Measurements from ENCODE around the gene ANO7.

ANO7 gene

GRCh38 chr2:241153616-241154015, 34.9 kb upstream of the ANO7 start:
- TF ChIP-seq EZH2 (IDR thresholded peaks at IDR 0.05): no peak
- no peak for TF ChIP-seq POLR2AphosphoS5 (IDR thresholded peaks at IDR 0.05; ENCODE audit: borderline replicate concordance, low read depth, low read length)
- TF ChIP-seq FOXP2 (optimal IDR thresholded peaks at IDR 0.05; ENCODE audit: control extremely low read depth, extremely low read length, insufficient read depth): no peak

GRCh38 chr2:241154915-241155314, 33.6 kb upstream of the ANO7 start:
- no peak for TF ChIP-seq POLR2AphosphoS5 (IDR thresholded peaks at IDR 0.05; ENCODE audit: borderline replicate concordance, low read depth, low read length)
- no peak for TF ChIP-seq EZH2 (IDR thresholded peaks at IDR 0.05)
- no peak for TF ChIP-seq FOXP2 (optimal IDR thresholded peaks at IDR 0.05; ENCODE audit: control extremely low read depth, extremely low read length, insufficient read depth)
- DNase-seq (ENCODE audit: low read depth, low spot score): no peak
- Histone ChIP-seq H3K36me3 (ENCODE audit: insufficient read depth, low read length) (peaks cover 6% of the 10 kb centered on the region; the same call in 1 of the 2 replicates), H3K9ac (ENCODE audit: insufficient read length) (no peak overlapping the region), H3K9me3 (ENCODE audit: low read depth, low read length) (no peaks in the 10 kb centered on the region), H3K27ac (no peak overlapping the region), H3K4me3 (no peak overlapping the region)

More at GRCh38 chr2:241153616-241154015, 34.9 kb upstream of the ANO7 start:
- Histone ChIP-seq H3K9me3 (ENCODE audit: low read depth, low read length) (no peaks in the 10 kb centered on the region), H3K4me3 (no peak overlapping the region), H3K27ac (no peak overlapping the region), H3K36me3 (ENCODE audit: insufficient read depth, low read length) (peaks cover 5% of the 10 kb centered on the region; the same call in 1 of the 2 replicates), H3K9ac (ENCODE audit: insufficient read length) (no peak overlapping the region)
- DNase-seq (ENCODE audit: low read depth, low spot score): no peak

GRCh38 chr2:241155936-241156335, 32.5 kb upstream of the ANO7 start:
- no peak overlapping the region for H3K27ac ChIP-seq
- TF ChIP-seq FOXP2 (optimal IDR thresholded peaks at IDR 0.05; ENCODE audit: control extremely low read depth, extremely low read length, insufficient read depth) (no peak), EZH2 (IDR thresholded peaks at IDR 0.05) (no peak), POLR2AphosphoS5 (IDR thresholded peaks at IDR 0.05; ENCODE audit: borderline replicate concordance, low read depth, low read length) (no peak)
- no peaks in the 10 kb centered on the region for H3K9me3 ChIP-seq (ENCODE audit: low read depth, low read length)
- peaks cover 10% of the 10 kb centered on the region; the same call in 1 of the 2 replicates for H3K36me3 ChIP-seq (ENCODE audit: insufficient read depth, low read length)
- no peak overlapping the region for H3K4me3 ChIP-seq
- DNase-seq (ENCODE audit: low read depth, low spot score): no peak
- no peak overlapping the region for H3K9ac ChIP-seq (ENCODE audit: insufficient read length)

GRCh38 chr2:241156971-241157441, 31.5 kb upstream of the ANO7 start:
- Histone ChIP-seq H3K36me3 (ENCODE audit: insufficient read depth, low read length) (peaks cover 10% of the 10 kb centered on the region; the same call in 1 of the 2 replicates), H3K4me3 (no peak overlapping the region), H3K9ac (ENCODE audit: insufficient read length) (no peak overlapping the region), H3K27ac (no peak overlapping the region), H3K9me3 (ENCODE audit: low read depth, low read length) (no peaks in the 10 kb centered on the region)
- no peak for DNase-seq (ENCODE audit: low read depth, low spot score)
- no peak for TF ChIP-seq POLR2AphosphoS5 (IDR thresholded peaks at IDR 0.05; ENCODE audit: borderline replicate concordance, low read depth, low read length)

- Histone ChIP-seq H3K9ac (ENCODE audit: insufficient read length) (no peak overlapping the region), H3K27ac (no peak overlapping the region), H3K4me3 (no peak overlapping the region), H3K9me3 (ENCODE audit: low read depth, low read length) (no peaks in the 10 kb centered on the region), H3K36me3 (ENCODE audit: insufficient read depth, low read length) (peaks cover 10% of the 10 kb centered on the region; the same call in 1 of the 2 replicates)
- no peak for DNase-seq (ENCODE audit: low read depth, low spot score)
- TF ChIP-seq EZH2 (IDR thresholded peaks at IDR 0.05) (no peak), POLR2AphosphoS5 (IDR thresholded peaks at IDR 0.05; ENCODE audit: borderline replicate concordance, low read depth, low read length) (no peak), FOXP2 (optimal IDR thresholded peaks at IDR 0.05; ENCODE audit: control extremely low read depth, extremely low read length, insufficient read depth) (no peak)
These were observed 30.5 kb upstream of the ANO7 start for GRCh38 chr2:241157841-241158545.

GRCh38 chr2:241158546-241158900, 30.0 kb upstream of the ANO7 start:
- Histone ChIP-seq H3K4me3 (no peak overlapping the region), H3K36me3 (ENCODE audit: insufficient read depth, low read length) (peaks cover 10% of the 10 kb centered on the region; the same call in 1 of the 2 replicates), H3K9ac (ENCODE audit: insufficient read length) (no peak overlapping the region), H3K27ac (no peak overlapping the region), H3K9me3 (ENCODE audit: low read depth, low read length) (no peaks in the 10 kb centered on the region)
- DNase-seq (ENCODE audit: low read depth, low spot score): no peak
- TF ChIP-seq FOXP2 (optimal IDR thresholded peaks at IDR 0.05; ENCODE audit: control extremely low read depth, extremely low read length, insufficient read depth): no peak
- TF ChIP-seq EZH2 (IDR thresholded peaks at IDR 0.05): no peak
- no peak for TF ChIP-seq POLR2AphosphoS5 (IDR thresholded peaks at IDR 0.05; ENCODE audit: borderline replicate concordance, low read depth, low read length)

- Histone ChIP-seq H3K9me3 (ENCODE audit: low read depth, low read length) (no peaks in the 10 kb centered on the region), H3K27ac (no peak overlapping the region)
- TF ChIP-seq POLR2AphosphoS5 (IDR thresholded peaks at IDR 0.05; ENCODE audit: borderline replicate concordance, low read depth, low read length) (no peak), EZH2 (IDR thresholded peaks at IDR 0.05) (no peak), FOXP2 (optimal IDR thresholded peaks at IDR 0.05; ENCODE audit: control extremely low read depth, extremely low read length, insufficient read depth) (no peak)
These were observed 29.4 kb upstream of the ANO7 start for GRCh38 chr2:241159116-241159515.

GRCh38 chr2:241160318-241160717, 28.2 kb upstream of the ANO7 start:
- DNase-seq (ENCODE audit: low read depth, low spot score): no peak
- no peak overlapping the region for H3K4me3 ChIP-seq
- H3K27ac ChIP-seq: no peak overlapping the region
- H3K9me3 ChIP-seq (ENCODE audit: low read depth, low read length): no peaks in the 10 kb centered on the region
- H3K36me3 ChIP-seq (ENCODE audit: insufficient read depth, low read length): peaks cover 12% of the 10 kb centered on the region; the same call in 1 of the 2 replicates
- no peak overlapping the region for H3K9ac ChIP-seq (ENCODE audit: insufficient read length)
- TF ChIP-seq EZH2 (IDR thresholded peaks at IDR 0.05) (no peak), FOXP2 (optimal IDR thresholded peaks at IDR 0.05; ENCODE audit: control extremely low read depth, extremely low read length, insufficient read depth) (no peak), POLR2AphosphoS5 (IDR thresholded peaks at IDR 0.05; ENCODE audit: borderline replicate concordance, low read depth, low read length) (no peak)

More at GRCh38 chr2:241159116-241159515, 29.4 kb upstream of the ANO7 start:
- no peak overlapping the region for H3K9ac ChIP-seq (ENCODE audit: insufficient read length)
- H3K36me3 ChIP-seq (ENCODE audit: insufficient read depth, low read length): peaks cover 10% of the 10 kb centered on the region; the same call in 1 of the 2 replicates
- no peak for DNase-seq (ENCODE audit: low read depth, low spot score)
- H3K4me3 ChIP-seq: no peak overlapping the region

All from SK-N-MC (cell line).